ENCODE data around the gene LMAN1L. TPM values are rescaled to one million over a fixed set of nuclear protein-coding genes. Genes with fewer than 3 reads are reported as not detected.

LMAN1L gene
- total RNA-seq, 1 experiment from 2014 or later: not detected

DNA sequence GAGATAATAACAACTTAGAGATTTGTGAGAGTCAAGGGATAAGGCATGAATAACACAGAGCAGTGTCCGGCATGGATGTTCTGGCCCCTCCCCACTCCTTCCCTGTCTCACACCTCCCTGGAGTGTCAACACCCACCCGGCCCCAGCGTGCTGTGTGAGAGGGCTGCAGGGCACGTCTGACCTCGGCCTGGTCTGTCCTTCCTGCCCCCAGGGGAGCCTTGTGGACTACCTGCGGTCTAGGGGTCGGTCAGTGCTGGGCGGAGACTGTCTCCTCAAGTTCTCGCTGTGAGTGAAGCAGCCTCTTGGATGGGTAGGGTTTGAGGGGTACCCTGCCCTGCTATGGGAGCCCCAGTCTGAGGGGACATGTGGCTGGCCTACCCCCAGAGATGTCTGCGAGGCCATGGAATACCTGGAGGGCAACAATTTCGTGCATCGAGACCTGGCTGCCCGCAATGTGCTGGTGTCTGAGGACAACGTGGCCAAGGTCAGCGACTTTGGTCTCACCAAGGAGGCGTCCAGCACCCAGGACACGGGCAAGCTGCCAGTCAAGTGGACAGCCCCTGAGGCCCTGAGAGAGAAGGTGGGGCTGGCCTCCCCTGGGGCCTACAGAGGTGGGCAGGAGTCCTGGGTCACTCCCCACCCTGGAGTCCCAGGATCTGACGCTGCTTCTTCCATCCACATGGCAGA is 11.2 kb upstream of the LMAN1L start:
- H2AK5ac ChIP-seq (ENCODE audit: insufficient read length, low read length): no peak overlapping the region
- no peak for DNase-seq
- H2BK15ac ChIP-seq (ENCODE audit: low read depth, low read length): no peak overlapping the region
- no peak overlapping the region for H4K91ac ChIP-seq (ENCODE audit: insufficient read length, low read depth, low read length)
- no peak overlapping the region for H3K4ac ChIP-seq (ENCODE audit: low read depth, low read length)
- Mint-ChIP-seq H3K4me1 (peaks cover 2 to 7% of the 10 kb centered on the region in 2 experiments), H3K9me3 (no peaks in the 10 kb centered on the region), H3K27ac (no peak overlapping the region), H3K4me3 (no peak overlapping the region), H3K36me3 (ENCODE audit: insufficient read depth in 1 of 3, low read depth in 3 of 3) (peaks cover 11 to 34% (median 34%) of the 10 kb centered on the region in 3 experiments; a peak in 5 of 7 replicates), H3K27me3 (ENCODE audit: low read depth) (no peaks in the 10 kb centered on the region)
- H4K20me1 ChIP-seq (ENCODE audit: control insufficient read depth, insufficient read depth, insufficient read length): no peaks in the 10 kb centered on the region
- no peak overlapping the region for H3K9ac ChIP-seq (ENCODE audit: extremely low read depth, insufficient read length, low read length)
- H3K23ac ChIP-seq (ENCODE audit: insufficient read length, low read depth, low read length): no peak overlapping the region
- no peaks in the 10 kb centered on the region for H3K79me1 ChIP-seq (ENCODE audit: insufficient read depth, low read depth, low read length, poor library complexity, severe bottlenecking)
- H3K18ac ChIP-seq (ENCODE audit: insufficient read length, low read depth, low read length): no peak overlapping the region
- H2BK20ac ChIP-seq (ENCODE audit: low read depth, low read length, poor library complexity, severe bottlenecking): no peak overlapping the region
- no peak overlapping the region for H2BK5ac ChIP-seq (ENCODE audit: insufficient read length, low read length)
- TF ChIP-seq CTCF (conservative IDR thresholded peaks at IDR 0.05): no peak
- no peak overlapping the region for H3K27ac ChIP-seq (ENCODE audit: insufficient read length, low read depth, low read length)
- H3K79me2 ChIP-seq (ENCODE audit: insufficient read depth, low read length): no peaks in the 10 kb centered on the region
- H2BK120ac ChIP-seq (ENCODE audit: low read depth, low read length, poor library complexity, severe bottlenecking): no peak overlapping the region
- H3K23me2 ChIP-seq (ENCODE audit: insufficient read length, low read depth, low read length, poor library complexity, severe bottlenecking): no peaks in the 10 kb centered on the region
- no peak overlapping the region for H2AFZ ChIP-seq (ENCODE audit: low read length)
- no peak overlapping the region for H3T11ph ChIP-seq (ENCODE audit: low read length)
- WGBS (ENCODE audit: extremely low coverage, insufficient read length, low lambda C conversion rate): no CpG with 5 or more reads among the region's 18 CpGs
- no peak overlapping the region for H3K56ac ChIP-seq (ENCODE audit: insufficient read length, low read depth, low read length)
- H3K14ac ChIP-seq (ENCODE audit: insufficient read depth, low read length): no peak overlapping the region
- no peaks in the 10 kb centered on the region for H3K4me1 ChIP-seq (ENCODE audit: insufficient read depth, low read length)
- H2BK12ac ChIP-seq (ENCODE audit: insufficient read length, low read depth, low read length): no peak overlapping the region
- no peaks in the 10 kb centered on the region for H3K27me3 ChIP-seq (ENCODE audit: insufficient read depth, low read length)
- no peak overlapping the region for H3K4me2 ChIP-seq (ENCODE audit: insufficient read depth, insufficient read length, low read length)
- no peaks in the 10 kb centered on the region for H3K9me3 ChIP-seq (ENCODE audit: control insufficient read depth, low read depth, low read length)
- H4K8ac ChIP-seq (replicated peaks; ENCODE audit: insufficient read length, low read depth, low read length): no peak overlapping the region
- H4K5ac ChIP-seq (ENCODE audit: insufficient read length, low read depth, low read length): no peak overlapping the region

All from H9 (cell line).